ENCODE data around the gene ITGB6.

ITGB6 gene

GRCh38 chr2:160208655-160209515, 8.8 kb upstream of the ITGB6 start:
- H3K27ac Mint-ChIP-seq = no peak overlapping the region

GRCh38 chr2:160207804-160208654, 8.0 kb upstream of the ITGB6 start:
- Mint-ChIP-seq H3K27ac (no peak overlapping the region), H3K36me3 (ENCODE audit: low read depth) (no peaks in the 10 kb centered on the region), H3K9me3 (no peaks in the 10 kb centered on the region), H3K4me1 (ENCODE audit: low read depth) (peaks cover 11% of the 10 kb centered on the region), H3K4me3 (no peak overlapping the region), H3K27me3 (ENCODE audit: low read depth) (peaks cover 9% of the 10 kb centered on the region)
- DNase-seq (ENCODE audit: low spot score) = peak; percentile 27

More at GRCh38 chr2:160208655-160209515, 8.8 kb upstream of the ITGB6 start:
- DNase-seq (ENCODE audit: low spot score) = no peak
- H3K9me3 Mint-ChIP-seq = no peaks in the 10 kb centered on the region
- H3K4me3 Mint-ChIP-seq = no peak overlapping the region
- peaks cover 11% of the 10 kb centered on the region for H3K4me1 Mint-ChIP-seq (ENCODE audit: low read depth)
- H3K27me3 Mint-ChIP-seq (ENCODE audit: low read depth) = peaks cover 9% of the 10 kb centered on the region
- no peaks in the 10 kb centered on the region for H3K36me3 Mint-ChIP-seq (ENCODE audit: low read depth)

GRCh38 chr2:160207271-160207670, 7.2 kb upstream of the ITGB6 start:
- DNase-seq (ENCODE audit: low spot score) = no peak
- peaks cover 12% of the 10 kb centered on the region for H3K4me1 Mint-ChIP-seq (ENCODE audit: low read depth)
- H3K9me3 Mint-ChIP-seq = no peaks in the 10 kb centered on the region
- H3K4me3 Mint-ChIP-seq = no peak overlapping the region
- H3K36me3 Mint-ChIP-seq (ENCODE audit: low read depth) = no peaks in the 10 kb centered on the region
- no peak overlapping the region for H3K27ac Mint-ChIP-seq
- peaks cover 9% of the 10 kb centered on the region for H3K27me3 Mint-ChIP-seq (ENCODE audit: low read depth)

GRCh38 chr2:160206436-160206835, 6.4 kb upstream of the ITGB6 start:
- Mint-ChIP-seq H3K27ac (no peak overlapping the region), H3K27me3 (ENCODE audit: low read depth) (peaks cover 3% of the 10 kb centered on the region), H3K4me3 (no peak overlapping the region), H3K4me1 (ENCODE audit: low read depth) (peaks cover 14% of the 10 kb centered on the region), H3K36me3 (ENCODE audit: low read depth) (no peaks in the 10 kb centered on the region), H3K9me3 (no peaks in the 10 kb centered on the region)
- no peak for DNase-seq (ENCODE audit: low spot score)

- Mint-ChIP-seq H3K27ac (no peak overlapping the region), H3K4me3 (no peak overlapping the region), H3K36me3 (ENCODE audit: low read depth) (no peaks in the 10 kb centered on the region), H3K27me3 (ENCODE audit: low read depth) (no peaks in the 10 kb centered on the region), H3K4me1 (ENCODE audit: low read depth) (peaks cover 11% of the 10 kb centered on the region), H3K9me3 (no peaks in the 10 kb centered on the region)
- DNase-seq (ENCODE audit: low spot score) = no peak
Observed at GRCh38 chr2:160205505-160205904, 5.4 kb upstream of the ITGB6 start.

- peaks cover 8% of the 10 kb centered on the region for H3K4me1 Mint-ChIP-seq (ENCODE audit: low read depth)
- no peaks in the 10 kb centered on the region for H3K36me3 Mint-ChIP-seq (ENCODE audit: low read depth)
- H3K27ac Mint-ChIP-seq = no peak overlapping the region
- H3K4me3 Mint-ChIP-seq = no peak overlapping the region
- H3K27me3 Mint-ChIP-seq (ENCODE audit: low read depth) = no peaks in the 10 kb centered on the region
- no peak for DNase-seq (ENCODE audit: low spot score)
- H3K9me3 Mint-ChIP-seq = no peaks in the 10 kb centered on the region
Observed at GRCh38 chr2:160203422-160203821, 3.4 kb upstream of the ITGB6 start.

- Mint-ChIP-seq H3K27ac (no peak overlapping the region), H3K36me3 (ENCODE audit: low read depth) (no peaks in the 10 kb centered on the region), H3K4me3 (no peak overlapping the region), H3K9me3 (no peaks in the 10 kb centered on the region), H3K27me3 (ENCODE audit: low read depth) (no peaks in the 10 kb centered on the region), H3K4me1 (ENCODE audit: low read depth) (peaks cover 7% of the 10 kb centered on the region)
- DNase-seq (ENCODE audit: low spot score) = no peak
Observed at GRCh38 chr2:160203007-160203406, 2.9 kb upstream of the ITGB6 start.

- no peak overlapping the region for H3K27ac Mint-ChIP-seq
- no peaks in the 10 kb centered on the region for H3K36me3 Mint-ChIP-seq (ENCODE audit: low read depth)
- no peaks in the 10 kb centered on the region for H3K9me3 Mint-ChIP-seq
- no peak for DNase-seq (ENCODE audit: low spot score)
- peaks cover 3% of the 10 kb centered on the region for H3K4me1 Mint-ChIP-seq (ENCODE audit: low read depth)
- H3K4me3 Mint-ChIP-seq = no peak overlapping the region
- no peaks in the 10 kb centered on the region for H3K27me3 Mint-ChIP-seq (ENCODE audit: low read depth)
Observed at GRCh38 chr2:160201849-160202539, 1.9 kb upstream of the ITGB6 start.

GRCh38 chr2:160200921-160201320, 849 bp upstream of the ITGB6 start:
- no peak overlapping the region for H3K27ac Mint-ChIP-seq
- H3K4me1 Mint-ChIP-seq (ENCODE audit: low read depth) = peaks cover 3% of the 10 kb centered on the region
- H3K9me3 Mint-ChIP-seq = no peaks in the 10 kb centered on the region
- H3K27me3 Mint-ChIP-seq (ENCODE audit: low read depth) = no peaks in the 10 kb centered on the region
- no peak overlapping the region for H3K4me3 Mint-ChIP-seq
- H3K36me3 Mint-ChIP-seq (ENCODE audit: low read depth) = no peaks in the 10 kb centered on the region
- DNase-seq (ENCODE audit: low spot score) = no peak

- no peak overlapping the region for H3K27ac Mint-ChIP-seq
- H3K9me3 Mint-ChIP-seq = no peaks in the 10 kb centered on the region
- H3K36me3 Mint-ChIP-seq (ENCODE audit: low read depth) = no peaks in the 10 kb centered on the region
- H3K4me1 Mint-ChIP-seq (ENCODE audit: low read depth) = peaks cover 3% of the 10 kb centered on the region
- no peaks in the 10 kb centered on the region for H3K27me3 Mint-ChIP-seq (ENCODE audit: low read depth)
- DNase-seq (ENCODE audit: low spot score) = no peak
- no peak overlapping the region for H3K4me3 Mint-ChIP-seq
Observed at GRCh38 chr2:160199053-160199452, 1.0 kb downstream of the ITGB6 start.

- H3K9me3 Mint-ChIP-seq = no peaks in the 10 kb centered on the region
- H3K27me3 Mint-ChIP-seq (ENCODE audit: low read depth) = no peaks in the 10 kb centered on the region
- no peak overlapping the region for H3K27ac Mint-ChIP-seq
- no peak for DNase-seq (ENCODE audit: low spot score)
- H3K4me3 Mint-ChIP-seq = no peak overlapping the region
- H3K36me3 Mint-ChIP-seq (ENCODE audit: low read depth) = no peaks in the 10 kb centered on the region
- peaks cover 3% of the 10 kb centered on the region for H3K4me1 Mint-ChIP-seq (ENCODE audit: low read depth)
Observed at GRCh38 chr2:160197587-160197986, 2.5 kb downstream of the ITGB6 start.

GRCh38 chr2:160194946-160195345, 5.1 kb downstream of the ITGB6 start:
- no peak for DNase-seq (ENCODE audit: low spot score)
- no peaks in the 10 kb centered on the region for H3K36me3 Mint-ChIP-seq (ENCODE audit: low read depth)
- H3K27me3 Mint-ChIP-seq (ENCODE audit: low read depth) = peaks cover 6% of the 10 kb centered on the region
- no peak overlapping the region for H3K4me3 Mint-ChIP-seq
- H3K9me3 Mint-ChIP-seq = no peaks in the 10 kb centered on the region
- no peaks in the 10 kb centered on the region for H3K4me1 Mint-ChIP-seq (ENCODE audit: low read depth)
- H3K27ac Mint-ChIP-seq = no peak overlapping the region

- Mint-ChIP-seq H3K36me3 (ENCODE audit: low read depth) (no peaks in the 10 kb centered on the region), H3K4me3 (no peak overlapping the region), H3K27ac (no peak overlapping the region), H3K4me1 (ENCODE audit: low read depth) (no peaks in the 10 kb centered on the region), H3K27me3 (ENCODE audit: low read depth) (peaks cover 6% of the 10 kb centered on the region), H3K9me3 (no peaks in the 10 kb centered on the region)
- no peak for DNase-seq (ENCODE audit: low spot score)
Observed at GRCh38 chr2:160194351-160194750, 5.7 kb downstream of the ITGB6 start.
